ENCODE results near the gene FAM217A. TPM values are rescaled to one million over a fixed set of nuclear protein-coding genes. Genes with fewer than 3 reads are reported as not detected.

FAM217A gene
- total RNA-seq, 3 donors from 2014 or later (not counting 1 experiment from before 2014, with no cell fraction given): not detected

DNA sequence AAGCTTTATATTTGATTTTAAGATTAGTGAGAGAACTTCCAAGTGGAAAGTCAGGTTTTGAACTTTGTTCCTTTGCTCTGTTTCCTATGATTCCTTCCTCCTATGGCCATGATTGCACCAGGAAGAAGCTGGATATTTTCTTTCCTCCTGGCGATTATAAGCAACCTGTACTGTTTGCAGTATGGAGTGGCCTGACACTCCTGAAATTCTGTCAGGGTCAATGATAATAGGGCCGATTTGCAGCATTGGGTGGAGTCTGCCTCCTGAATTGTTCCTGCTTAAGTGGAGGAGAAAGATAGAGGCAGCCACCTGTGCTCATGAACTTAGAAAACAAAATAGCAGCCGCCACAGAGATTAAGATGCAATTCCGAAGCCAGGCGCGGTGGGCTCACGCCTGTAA, 9.8 kb upstream of the FAM217A start:
- 90% methylated on average over 7 of the region's 7 CpGs for WGBS (ENCODE audit: insufficient coverage)
- H3K9me3 ChIP-seq (ENCODE audit: control insufficient read depth, insufficient read depth, low read length): no peaks in the 10 kb centered on the region
- intact Hi-C loops (cut with micrococcal nuclease): no loop called here
- DNase-seq (no peak), ATAC-seq (no peak)
- H3K36me3 ChIP-seq (ENCODE audit: control insufficient read depth, insufficient read depth, low read length): no peaks in the 10 kb centered on the region
- H3K27ac ChIP-seq (ENCODE audit: low read length): no peak overlapping the region
- Mint-ChIP-seq H3K4me1 (no peaks in the 10 kb centered on the region), H3K4me3 (no peak overlapping the region), H3K36me3 (no peaks in the 10 kb centered on the region), H3K27ac (no peak overlapping the region), H3K27me3 (ENCODE audit: low read depth in 2 of 2) (peaks cover 0 to 6% of the 10 kb centered on the region in 2 donors), H3K9me3 (no peaks in the 10 kb centered on the region)
- no peaks in the 10 kb centered on the region for H3K27me3 ChIP-seq (ENCODE audit: control insufficient read depth, insufficient read depth, low read length)
- H3K4me1 ChIP-seq (ENCODE audit: control insufficient read depth, insufficient read depth, low read length): no peaks in the 10 kb centered on the region
- H3K4me3 ChIP-seq (ENCODE audit: low read length): no peak overlapping the region
- TF ChIP-seq, protein P1, sequence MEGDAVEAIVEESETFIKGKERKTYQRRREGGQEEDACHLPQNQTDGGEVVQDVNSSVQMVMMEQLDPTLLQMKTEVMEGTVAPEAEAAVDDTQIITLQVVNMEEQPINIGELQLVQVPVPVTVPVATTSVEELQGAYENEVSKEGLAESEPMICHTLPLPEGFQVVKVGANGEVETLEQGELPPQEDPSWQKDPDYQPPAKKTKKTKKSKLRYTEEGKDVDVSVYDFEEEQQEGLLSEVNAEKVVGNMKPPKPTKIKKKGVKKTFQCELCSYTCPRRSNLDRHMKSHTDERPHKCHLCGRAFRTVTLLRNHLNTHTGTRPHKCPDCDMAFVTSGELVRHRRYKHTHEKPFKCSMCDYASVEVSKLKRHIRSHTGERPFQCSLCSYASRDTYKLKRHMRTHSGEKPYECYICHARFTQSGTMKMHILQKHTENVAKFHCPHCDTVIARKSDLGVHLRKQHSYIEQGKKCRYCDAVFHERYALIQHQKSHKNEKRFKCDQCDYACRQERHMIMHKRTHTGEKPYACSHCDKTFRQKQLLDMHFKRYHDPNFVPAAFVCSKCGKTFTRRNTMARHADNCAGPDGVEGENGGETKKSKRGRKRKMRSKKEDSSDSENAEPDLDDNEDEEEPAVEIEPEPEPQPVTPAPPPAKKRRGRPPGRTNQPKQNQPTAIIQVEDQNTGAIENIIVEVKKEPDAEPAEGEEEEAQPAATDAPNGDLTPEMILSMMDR (IDR thresholded peaks at IDR 0.05): no peak

DNA sequence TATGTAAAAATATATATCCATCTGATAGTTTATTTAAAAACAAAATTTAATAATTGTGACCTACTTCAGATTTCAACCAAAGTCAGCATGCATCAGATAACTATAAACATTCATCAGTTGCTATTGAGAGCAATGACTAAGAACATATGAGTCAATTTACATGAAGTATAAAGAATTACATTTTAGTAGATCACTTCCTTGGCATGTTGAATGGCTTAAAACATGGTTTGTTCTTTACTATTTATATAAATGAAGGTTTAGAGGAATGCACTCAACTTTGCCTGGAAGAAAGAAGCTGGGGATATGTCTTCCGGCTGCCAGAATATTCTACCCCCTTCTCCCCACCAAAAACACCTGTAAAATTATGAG, 6.4 kb upstream of the FAM217A start:
- Histone ChIP-seq H3K9me3 (ENCODE audit: control insufficient read depth, insufficient read depth, low read length) (no peaks in the 10 kb centered on the region), H3K4me1 (ENCODE audit: control insufficient read depth, insufficient read depth, low read length) (no peaks in the 10 kb centered on the region), H3K4me3 (ENCODE audit: low read length) (no peak overlapping the region), H3K36me3 (ENCODE audit: control insufficient read depth, insufficient read depth, low read length) (no peaks in the 10 kb centered on the region), H3K27me3 (ENCODE audit: control insufficient read depth, insufficient read depth, low read length) (no peaks in the 10 kb centered on the region), H3K27ac (ENCODE audit: low read length) (no peak overlapping the region)
- Mint-ChIP-seq H3K9me3 (no peaks in the 10 kb centered on the region), H3K36me3 (no peaks in the 10 kb centered on the region), H3K27me3 (ENCODE audit: low read depth in 2 of 2) (peaks cover 0 to 7% of the 10 kb centered on the region in 2 donors), H3K4me1 (no peaks in the 10 kb centered on the region), H3K27ac (no peak overlapping the region), H3K4me3 (no peak overlapping the region)
- intact Hi-C loops (cut with micrococcal nuclease): no loop called here
- TF ChIP-seq, protein P1 (IDR thresholded peaks at IDR 0.05): no peak
- ATAC-seq: no peak
- no CpG with 5 or more reads among the region's 1 CpG for WGBS (ENCODE audit: insufficient coverage)
- no peak for DNase-seq

DNA sequence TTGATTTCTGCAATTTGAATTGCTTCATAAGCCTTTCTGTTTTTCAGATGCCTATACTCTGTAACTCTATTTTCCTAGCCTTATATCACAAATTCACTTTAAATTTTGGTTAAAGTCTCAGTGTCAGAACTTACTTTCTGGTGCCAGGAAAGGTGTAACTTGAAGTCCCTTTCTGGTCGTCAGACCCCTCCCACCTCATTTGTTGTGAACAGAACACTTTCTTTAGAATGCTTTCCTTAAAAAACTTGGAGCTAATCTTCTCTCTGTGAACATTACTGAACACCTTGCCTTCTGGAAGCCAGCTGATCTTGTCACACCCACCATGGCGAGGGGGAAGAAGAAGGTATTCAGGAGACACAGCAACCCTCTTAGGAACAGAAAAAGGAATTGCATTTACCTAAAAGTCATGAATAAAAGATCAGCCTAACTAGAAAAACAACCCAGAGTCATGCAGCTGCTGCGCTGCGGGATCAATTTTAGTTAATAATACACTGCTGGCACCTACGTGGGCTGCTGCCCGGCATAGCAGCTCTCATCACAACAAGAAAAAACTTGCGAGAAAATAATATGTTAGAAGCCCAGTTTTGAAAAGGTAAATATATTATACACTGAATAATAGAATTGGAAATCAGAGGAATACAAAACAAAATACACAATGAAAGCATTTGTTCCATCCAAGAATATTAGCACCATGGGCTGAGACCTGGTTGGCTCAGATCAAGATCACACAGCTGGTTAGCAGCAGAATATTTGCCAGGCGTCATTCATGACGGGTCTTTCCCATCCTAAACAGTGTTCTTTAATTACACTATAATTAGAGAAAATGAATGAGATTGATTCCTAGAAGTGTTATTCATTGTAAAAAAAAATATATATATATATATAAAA, 5.8 kb upstream of the FAM217A start:
- WGBS (ENCODE audit: insufficient coverage): 90% methylated on average over 6 of the region's 9 CpGs
- H3K27ac Mint-ChIP-seq: no peak overlapping the region
- Histone ChIP-seq H3K4me1 (ENCODE audit: control insufficient read depth, insufficient read depth, low read length) (no peaks in the 10 kb centered on the region), H3K9me3 (ENCODE audit: control insufficient read depth, insufficient read depth, low read length) (no peaks in the 10 kb centered on the region), H3K36me3 (ENCODE audit: control insufficient read depth, insufficient read depth, low read length) (no peaks in the 10 kb centered on the region), H3K27ac (ENCODE audit: low read length) (no peak overlapping the region), H3K4me3 (ENCODE audit: low read length) (no peak overlapping the region), H3K27me3 (ENCODE audit: control insufficient read depth, insufficient read depth, low read length) (no peaks in the 10 kb centered on the region)
- H3K9me3 Mint-ChIP-seq: no peaks in the 10 kb centered on the region
- H3K4me3 Mint-ChIP-seq: no peak overlapping the region
- H3K36me3 Mint-ChIP-seq: no peaks in the 10 kb centered on the region
- H3K27me3 Mint-ChIP-seq (ENCODE audit: low read depth in 2 of 2): peaks cover 0 to 11% of the 10 kb centered on the region in 2 donors
- TF ChIP-seq, protein P1 (IDR thresholded peaks at IDR 0.05): no peak
- intact Hi-C loops (cut with micrococcal nuclease): no loop called here
- no peaks in the 10 kb centered on the region for H3K4me1 Mint-ChIP-seq
- DNase-seq: no peak
- ATAC-seq: no peak
